Mesodermal cell (in vitro differentiated cells): Measurements from ENCODE around the gene PACSIN3.

Source experiments
- H3K27ac ChIP-seq: 2 replicates; pipeline ENCODE4 v1.7.0; 2013; ENCODE audit warnings: mild to moderate bottlenecking, low read depth, low read length, moderate library complexity; ENCODE audit not compliant: severe bottlenecking
- H3K36me3 ChIP-seq: 2 replicates; pipeline ENCODE4 v1.7.1; 2013; ENCODE audit warnings: mild to moderate bottlenecking, low read length, moderate library complexity; ENCODE audit not compliant: control insufficient read depth, insufficient read depth
- H3K4me1 ChIP-seq: one replicate; pipeline ENCODE4 v1.7.1; 2013; ENCODE audit warnings: mild to moderate bottlenecking, low read length; ENCODE audit not compliant: insufficient read depth, control insufficient read depth, poor library complexity, severe bottlenecking
- H3K4me3 ChIP-seq: 2 replicates; pipeline ENCODE4 v1.7.0; 2013; ENCODE audit warnings: low read length, control low read depth, mild to moderate bottlenecking; ENCODE audit not compliant: insufficient read depth, poor library complexity, severe bottlenecking; ENCODE audit errors: extremely low read depth
- H3K9me3 ChIP-seq: 2 replicates; pipeline ENCODE4 v1.7.1; 2013; ENCODE audit warnings: mild to moderate bottlenecking, low read length, moderate library complexity; ENCODE audit not compliant: control insufficient read depth
- WGBS, 2 experiments: methylation state at CpG; one replicate each; pipeline ENCODE4 v1.1.5; 2013; ENCODE audit warnings: missing lambda C conversion rate in 2 of 2; ENCODE audit not compliant: insufficient coverage in 2 of 2; 5-methylcytosine and 5-hydroxymethylcytosine counted together

PACSIN3 gene

GRCh38 chr11:47137476-47137875 is 48.8 kb downstream of the PACSIN3 start:
- WGBS, 2 experiments = 89 to 94% methylated on average over 2 of the region's 2 CpGs
- H3K9me3 ChIP-seq = no peaks in the 10 kb centered on the region

GRCh38 chr11:47136921-47137320 is 49.3 kb downstream of the PACSIN3 start:
- Histone ChIP-seq H3K27ac (no peak overlapping the region), H3K4me1 (no peaks in the 10 kb centered on the region), H3K9me3 (no peaks in the 10 kb centered on the region), H3K36me3 (peaks cover 11% of the 10 kb centered on the region), H3K4me3 (no peak overlapping the region)
- 90 to 100% methylated on average over 2 of the region's 3 CpGs for WGBS, 2 experiments

More at GRCh38 chr11:47137476-47137875, 48.8 kb downstream of the PACSIN3 start:
- H3K27ac ChIP-seq = no peak overlapping the region
- H3K4me1 ChIP-seq = peaks cover 2% of the 10 kb centered on the region
- H3K36me3 ChIP-seq = peaks cover 11% of the 10 kb centered on the region
- no peak overlapping the region for H3K4me3 ChIP-seq

- Histone ChIP-seq H3K4me3 (no peak overlapping the region), H3K4me1 (no peaks in the 10 kb centered on the region), H3K36me3 (peaks cover 11% of the 10 kb centered on the region), H3K27ac (no peak overlapping the region), H3K9me3 (no peaks in the 10 kb centered on the region)
- 90 to 100% methylated on average over 1 to 3 of the region's 3 CpGs for WGBS, 2 experiments
Measured at GRCh38 chr11:47136327-47136726, 49.9 kb downstream of the PACSIN3 start.

DNA sequence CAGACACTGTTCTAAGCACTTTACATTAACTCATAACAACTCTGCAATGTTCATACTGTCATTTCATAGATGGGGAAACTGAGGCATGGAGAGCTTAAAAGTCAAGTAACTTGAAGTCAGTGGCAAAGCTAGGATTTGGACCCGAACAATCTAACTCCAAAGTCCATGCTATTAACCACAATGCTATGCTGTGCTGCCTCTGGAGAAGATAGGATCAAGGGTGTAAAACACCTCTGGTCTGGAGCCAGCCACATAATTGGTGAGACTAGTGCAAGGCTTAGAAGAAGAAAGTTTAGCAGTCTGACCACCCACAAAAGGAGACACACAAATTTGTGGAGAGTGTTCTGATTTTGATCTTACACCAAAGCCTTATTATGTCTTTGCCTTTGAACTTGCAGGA is 53.3 kb downstream of the PACSIN3 start:
- Histone ChIP-seq H3K4me3 (no peak overlapping the region), H3K27ac (no peak overlapping the region), H3K36me3 (peaks cover 7% of the 10 kb centered on the region), H3K4me1 (no peaks in the 10 kb centered on the region), H3K9me3 (no peaks in the 10 kb centered on the region)
- no CpG with 5 or more reads among the region's 1 CpG for WGBS, 2 experiments

- no peak overlapping the region for H3K27ac ChIP-seq
- no peaks in the 10 kb centered on the region for H3K9me3 ChIP-seq
- H3K4me3 ChIP-seq = no peak overlapping the region
- H3K36me3 ChIP-seq = peaks cover 2% of the 10 kb centered on the region
- no peaks in the 10 kb centered on the region for H3K4me1 ChIP-seq
Measured at GRCh38 chr11:47132490-47132889, 53.7 kb downstream of the PACSIN3 start.

- no peaks in the 10 kb centered on the region for H3K36me3 ChIP-seq
- no peak overlapping the region for H3K4me3 ChIP-seq
- H3K4me1 ChIP-seq = no peaks in the 10 kb centered on the region
- WGBS, 2 experiments = 100% methylated on average over 1 of the region's 2 CpGs; no CpG with 5 or more reads in 1 of the 2 experiments
- no peaks in the 10 kb centered on the region for H3K9me3 ChIP-seq
- no peak overlapping the region for H3K27ac ChIP-seq
Measured at GRCh38 chr11:47131136-47131535, 55.1 kb downstream of the PACSIN3 start.

- Histone ChIP-seq H3K9me3 (no peaks in the 10 kb centered on the region), H3K4me1 (no peaks in the 10 kb centered on the region), H3K4me3 (no peak overlapping the region), H3K27ac (no peak overlapping the region), H3K36me3 (no peaks in the 10 kb centered on the region)
- WGBS, 2 experiments = 86% methylated on average over 1 of the region's 3 CpGs; no CpG with 5 or more reads in 1 of the 2 experiments
Measured at GRCh38 chr11:47130543-47130942, 55.7 kb downstream of the PACSIN3 start.
